Ecto neural progenitor cell (in vitro differentiated cells): Measurements from ENCODE around the gene RPS6KL1.

Experiments
- DNase-seq: peaks from one replicate; pipeline ENCODE4 v3.0.0-alpha.2; 2018; ENCODE audit warnings: low spot score

RPS6KL1 gene

DNA sequence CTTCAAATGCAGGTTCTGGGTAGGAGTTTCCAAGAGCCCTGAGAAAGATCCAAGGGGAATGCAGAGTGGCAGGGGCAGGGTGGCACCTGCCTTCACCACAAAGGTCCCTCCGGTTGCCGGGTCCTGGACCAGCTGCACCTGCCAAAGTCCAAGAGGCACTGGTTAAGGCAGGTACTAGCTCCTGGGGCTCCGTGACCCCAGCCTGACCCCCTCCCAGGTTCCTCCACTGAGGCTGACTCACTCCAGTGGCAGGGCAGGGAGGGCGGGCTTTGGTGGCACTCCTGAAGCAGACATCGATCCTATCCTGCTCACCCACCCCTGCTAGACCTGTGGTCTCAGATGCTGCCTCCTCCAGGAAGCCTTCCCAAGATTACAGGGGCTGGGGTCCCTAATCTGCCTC is 11.4 kb downstream of the RPS6KL1 start:
- DNase-seq = no peak

DNA sequence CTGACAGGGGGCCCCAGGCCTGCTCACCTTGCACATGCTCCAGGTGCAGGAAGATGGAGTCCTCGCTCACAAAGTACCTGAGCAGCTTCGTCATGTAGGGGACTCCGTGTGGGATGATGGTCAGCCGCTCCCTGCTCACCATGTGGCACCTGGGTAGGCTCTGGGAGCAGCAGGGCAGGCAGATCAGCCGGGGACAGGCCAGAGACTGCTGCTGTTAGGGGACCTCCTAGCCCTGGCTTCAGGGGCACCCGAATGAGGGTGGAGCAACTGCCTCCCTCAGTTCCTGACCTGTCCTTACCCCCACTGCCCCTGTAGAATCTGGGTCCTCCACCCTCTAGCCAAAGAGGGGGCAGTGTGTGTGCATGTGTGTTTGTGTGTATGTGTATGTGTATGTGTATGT is 11.8 kb downstream of the RPS6KL1 start:
- no peak for DNase-seq

- no peak for DNase-seq
These were observed 12.5 kb downstream of the RPS6KL1 start for GRCh38 chr14:74910556-74910955.

DNA sequence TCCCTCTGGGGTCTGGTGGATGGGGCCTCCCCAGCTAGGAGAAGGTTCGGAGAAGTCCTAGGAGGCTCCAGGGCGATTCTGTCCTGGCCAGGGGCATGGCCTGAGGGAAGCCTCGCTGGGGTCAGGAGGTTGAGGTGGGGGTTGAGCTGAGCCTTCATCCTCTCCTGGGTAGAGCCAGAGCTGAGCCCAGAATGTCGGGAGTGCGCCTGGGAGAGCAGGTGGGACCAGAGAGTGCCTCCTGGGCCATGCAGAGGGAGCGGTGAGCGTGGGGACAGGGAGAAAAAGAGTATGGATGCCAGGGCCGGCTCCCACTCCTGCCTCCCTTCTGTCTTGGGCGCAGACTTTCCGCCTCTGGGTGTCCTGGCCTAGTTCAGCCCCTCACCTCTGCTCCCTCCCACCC is 13.1 kb downstream of the RPS6KL1 start:
- DNase-seq = no peak

DNA sequence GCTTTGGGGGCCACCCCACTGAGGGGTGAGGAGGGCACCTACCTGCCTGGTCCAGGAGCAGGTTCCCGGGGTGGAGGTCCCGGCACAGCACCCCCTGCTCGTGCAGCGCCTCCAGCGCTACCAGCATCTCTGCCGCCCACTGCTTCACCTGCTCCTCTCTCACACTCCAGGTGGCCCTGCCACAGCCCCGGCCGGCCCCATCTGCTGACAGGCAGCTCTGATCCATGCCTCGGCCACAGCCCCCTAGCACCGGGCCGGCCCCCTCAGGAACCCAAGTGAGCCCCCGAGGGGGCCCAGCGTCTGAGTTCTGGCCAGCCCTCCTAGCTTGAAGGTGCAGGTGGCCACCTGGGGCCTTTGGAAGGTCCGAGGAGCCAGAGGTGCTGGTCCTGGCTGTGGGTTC is 13.6 kb downstream of the RPS6KL1 start:
- DNase-seq = no peak

- DNase-seq = no peak
These were observed 14.2 kb downstream of the RPS6KL1 start for GRCh38 chr14:74908861-74909341.

- DNase-seq = no peak
These were observed 15.3 kb downstream of the RPS6KL1 start for GRCh38 chr14:74907744-74908143.

- DNase-seq = no peak
These were observed 16.0 kb downstream of the RPS6KL1 start for GRCh38 chr14:74906925-74907521.

DNA sequence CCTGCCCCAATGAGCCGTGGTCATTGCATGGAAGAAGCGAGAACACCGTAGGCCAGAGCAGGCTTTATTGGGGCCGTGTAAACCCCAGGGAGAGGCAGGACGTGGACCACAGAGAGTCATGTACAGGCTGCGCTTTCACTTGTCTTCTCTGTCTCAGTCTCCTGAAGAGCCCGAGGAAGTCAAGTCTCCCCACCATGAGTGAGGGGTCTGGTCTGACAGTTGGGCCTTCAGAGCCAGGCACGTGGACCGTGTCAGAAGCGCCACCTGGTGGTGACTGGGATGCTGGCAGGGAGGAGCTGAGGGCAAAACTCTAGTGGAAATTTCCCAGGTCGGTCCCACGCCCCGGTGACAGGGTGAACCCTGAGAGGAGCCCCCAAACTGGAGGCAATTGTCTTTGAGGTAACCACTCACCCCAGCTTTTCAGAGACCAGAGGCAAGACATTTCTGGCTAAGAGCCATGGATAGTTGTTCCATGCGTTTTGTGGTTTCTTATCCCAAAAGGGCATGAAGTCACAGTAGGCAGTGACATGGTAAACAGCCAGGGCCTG is 17.4 kb downstream of the RPS6KL1 start:
- DNase-seq = peak; percentile 82

GRCh38 chr14:74904635-74905503 is 18.2 kb downstream of the RPS6KL1 start:
- no peak for DNase-seq

- DNase-seq = no peak
These were observed 19.9 kb downstream of the RPS6KL1 start for GRCh38 chr14:74902941-74903705.

DNA sequence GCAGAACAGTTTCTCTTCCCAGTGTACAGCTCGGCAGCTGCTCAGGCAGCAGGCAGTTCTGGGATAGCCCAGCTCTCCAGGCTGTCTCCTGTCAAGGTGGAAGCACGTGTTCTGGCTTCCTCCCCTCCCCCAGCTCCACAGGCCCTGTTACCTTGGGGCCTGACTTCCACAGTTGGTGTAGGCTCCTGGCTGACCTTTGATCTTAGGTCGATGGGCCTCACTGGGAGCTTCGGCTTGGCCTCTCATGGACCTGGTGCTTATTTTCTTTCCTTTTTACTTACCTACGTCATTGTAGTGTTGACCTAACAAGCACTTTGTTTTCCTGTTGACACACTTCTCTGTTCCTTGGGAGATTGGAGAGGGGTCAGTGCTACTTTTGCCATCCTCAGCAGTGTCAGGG is 24.4 kb downstream of the RPS6KL1 start:
- no peak for DNase-seq

GRCh38 chr14:74898083-74898482 is 25.0 kb downstream of the RPS6KL1 start:
- no peak for DNase-seq

DNA sequence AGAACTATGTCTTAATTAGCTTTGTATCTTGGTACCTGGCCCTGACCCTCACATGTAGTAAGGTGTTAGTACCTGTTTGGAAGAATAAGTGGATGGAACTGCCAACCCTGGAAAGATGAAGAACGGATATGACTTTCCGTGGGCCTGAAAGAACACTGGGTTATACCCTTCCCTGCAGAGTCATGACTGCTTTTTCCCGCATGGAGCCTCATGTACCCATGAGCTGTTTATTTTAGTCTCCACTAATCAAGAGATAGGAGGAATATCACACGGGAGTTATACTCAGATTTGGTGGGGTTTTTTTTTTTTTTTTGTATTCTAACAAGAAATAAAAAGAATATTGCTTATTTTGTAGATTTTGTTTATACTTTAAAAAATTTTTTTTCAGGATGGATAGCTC is 25.4 kb downstream of the RPS6KL1 start:
- DNase-seq = no peak

DNA sequence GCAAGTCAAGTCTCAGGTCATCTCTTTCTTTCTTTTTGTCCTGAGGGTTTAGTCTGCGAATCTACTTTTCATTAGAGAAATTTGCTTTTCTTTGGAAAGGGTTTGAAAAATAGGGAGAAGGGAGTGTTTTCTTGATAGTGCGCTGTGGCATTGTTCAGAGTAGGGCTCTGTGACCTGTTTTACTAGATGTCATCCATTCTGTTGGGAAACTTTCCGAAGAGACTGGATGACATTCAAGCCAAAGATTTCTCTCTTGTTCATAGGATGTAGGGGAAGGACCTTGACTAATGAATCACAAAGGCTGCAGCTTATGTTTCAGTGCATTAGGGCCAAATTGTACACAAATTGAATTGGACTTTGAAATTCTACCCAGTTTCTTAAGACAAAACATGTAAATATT is 26.7 kb downstream of the RPS6KL1 start:
- DNase-seq = no peak

DNA sequence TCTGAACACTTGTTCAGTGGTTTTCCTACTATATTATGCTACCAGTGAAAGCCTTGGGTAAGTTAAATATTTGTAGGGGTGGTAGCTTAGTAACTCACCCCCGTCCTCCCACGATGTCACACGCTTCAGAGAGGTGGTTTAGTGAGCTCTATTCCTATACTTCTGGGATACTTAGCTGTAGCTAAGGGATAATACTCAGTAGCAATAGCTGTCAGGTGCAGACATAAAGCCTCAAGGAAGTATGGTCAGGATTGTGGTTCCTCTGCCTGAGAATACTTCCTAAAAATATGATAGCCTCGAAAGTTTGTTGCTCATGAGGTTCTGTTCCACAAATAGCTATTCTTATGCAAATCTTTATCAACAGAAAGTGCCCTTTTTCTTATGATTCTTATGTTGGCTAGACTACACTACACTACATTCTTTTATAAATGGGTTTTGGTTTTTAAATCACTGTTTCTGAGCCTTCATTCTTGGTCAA is 29.4 kb downstream of the RPS6KL1 start:
- no peak for DNase-seq

DNA sequence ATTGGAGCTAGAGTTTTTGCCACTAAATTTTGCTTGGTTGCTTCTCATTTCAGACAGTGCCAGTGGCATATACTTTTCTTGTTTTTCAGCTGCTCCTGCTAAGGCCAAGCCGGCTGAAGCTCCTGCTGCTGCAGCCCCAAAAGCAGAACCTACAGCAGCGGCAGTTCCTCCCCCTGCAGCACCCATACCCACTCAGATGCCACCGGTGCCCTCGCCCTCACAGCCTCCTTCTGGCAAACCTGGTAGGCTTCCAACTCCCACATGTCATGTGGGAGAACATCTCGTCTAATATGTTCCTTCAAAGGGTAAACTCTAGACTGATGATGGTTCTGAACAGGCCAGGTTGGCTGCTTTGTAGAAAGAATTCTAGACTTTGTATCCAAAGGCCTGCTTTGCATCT is 30.3 kb downstream of the RPS6KL1 start:
- DNase-seq = no peak

- no peak for DNase-seq
These were observed 31.2 kb downstream of the RPS6KL1 start for GRCh38 chr14:74891870-74892269.

- no peak for DNase-seq
These were observed 32.8 kb downstream of the RPS6KL1 start for GRCh38 chr14:74890262-74890661.

DNA sequence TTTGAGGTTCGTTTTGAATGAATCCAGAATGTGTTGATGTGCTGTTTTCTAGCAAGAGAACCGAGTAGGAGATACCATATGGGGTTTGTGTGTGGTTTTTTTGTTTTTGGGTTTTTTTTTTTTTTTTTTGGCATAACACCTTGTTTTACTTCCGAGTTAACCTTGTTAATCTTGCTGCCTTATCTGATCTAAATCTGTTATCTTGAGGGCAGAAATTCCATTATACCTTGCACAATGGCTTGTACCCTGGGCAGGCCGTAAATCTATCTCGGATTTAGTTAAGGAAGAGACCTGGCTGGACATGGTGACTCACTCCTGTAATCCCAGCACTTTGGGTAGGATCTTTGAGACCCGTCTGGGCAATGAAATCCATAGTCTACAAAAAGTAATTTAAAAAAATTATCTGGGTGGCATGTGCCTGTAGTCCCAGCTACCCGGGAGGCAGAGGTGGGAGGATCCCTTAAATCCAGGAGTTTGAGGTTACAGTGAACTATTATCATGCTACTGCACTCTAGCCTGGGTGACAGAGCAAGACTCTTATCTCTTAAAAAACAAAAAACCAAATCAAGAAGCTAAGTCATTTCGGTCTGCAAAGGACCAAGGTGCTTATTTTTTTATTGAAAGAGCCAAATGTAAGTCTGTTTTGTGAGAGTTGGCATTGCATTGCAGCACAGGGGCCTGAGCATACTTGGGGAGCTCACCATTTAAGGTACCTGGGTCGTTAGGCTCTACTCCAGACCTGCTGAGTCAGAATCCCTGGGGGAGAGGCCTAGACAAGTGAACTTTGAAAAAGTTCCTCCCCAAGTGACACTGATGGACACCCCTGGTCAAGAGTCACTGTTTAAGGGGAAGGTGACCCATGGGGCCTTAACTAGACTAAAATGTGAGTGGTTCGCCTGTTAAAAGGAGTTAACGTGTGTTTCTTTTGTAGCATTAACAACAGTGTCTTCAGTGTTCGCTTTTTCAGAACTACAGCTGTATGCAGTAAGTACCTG is 34.6 kb downstream of the RPS6KL1 start:
- DNase-seq = no peak

DNA sequence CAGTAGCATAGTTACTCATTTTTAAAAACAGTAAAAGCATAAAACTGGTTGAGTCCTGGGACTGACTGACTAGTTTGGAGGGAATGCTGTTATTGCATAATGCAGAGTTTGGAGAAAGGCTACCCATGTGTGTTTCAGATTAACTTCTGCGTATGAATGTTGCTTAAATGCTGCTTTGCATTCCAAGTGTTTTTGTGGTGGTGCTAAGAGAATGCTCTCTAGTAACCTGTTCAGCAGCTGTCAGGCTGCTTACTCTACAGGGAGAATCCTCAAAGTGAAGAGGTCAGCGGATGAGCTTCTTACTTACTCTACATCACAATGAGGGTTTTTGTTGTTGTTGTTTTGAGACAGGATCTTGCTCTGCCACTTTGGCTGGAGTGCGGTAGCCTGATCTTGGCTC is 37.1 kb downstream of the RPS6KL1 start:
- DNase-seq = no peak
